MCF 10A (cell line): ENCODE measurements around the gene CHDH. TPM values are rescaled to one million over a fixed set of nuclear protein-coding genes. Genes with fewer than 3 reads are reported as not detected.
A peak's percentile ranks its signal among the peaks of the same experiment; 100 is the strongest.

ENCODE experiments used
- BruUV-seq: library from RNA; stranded (reverse); fragments of 400-500 nt; replicated peaks from 2 replicates; lab custom pipeline; 2021; lab: Mats Ljungman, UMichigan
- CTCF ChIA-PET: fragments of 300-600 bp; sonication (Branson Sonifier 250); formaldehyde crosslinking; extraction: SDS; loops from one replicate; lab custom pipeline; 2021; ENCODE audit warnings: antibody characterized with exemption, inconsistent platforms; lab: Yijun Ruan, JAX
- POLR2A ChIA-PET: fragments of 300-600, 350-650 bp; sonication (Branson Sonifier 250); formaldehyde crosslinking; extraction: SDS; loops from one replicate; lab custom pipeline; 2020; ENCODE audit warnings: antibody characterized with exemption, inconsistent platforms; lab: Yijun Ruan, JAX
- DNase-seq: peaks from one replicate; pipeline ENCODE4 v3.0.0-alpha.2; 2018; ENCODE audit not compliant: unreplicated experiment
- H3K27ac Mint-ChIP-seq: one replicate; pipeline ENCODE4 v1.8.0; 2022; ENCODE audit warnings: mild to moderate bottlenecking, low read depth, mixed read lengths; ENCODE audit not compliant: unreplicated experiment
- H3K27me3 Mint-ChIP-seq: one replicate; pipeline ENCODE4 v1.8.0; 2022; ENCODE audit warnings: mixed read lengths; ENCODE audit not compliant: insufficient read depth, unreplicated experiment
- H3K36me3 Mint-ChIP-seq: one replicate; pipeline ENCODE4 v1.8.0; 2022; ENCODE audit warnings: mild to moderate bottlenecking, moderate library complexity, mixed read lengths; ENCODE audit not compliant: insufficient read depth, unreplicated experiment
- H3K4me1 Mint-ChIP-seq: one replicate; pipeline ENCODE4 v1.8.0; 2022; ENCODE audit warnings: mixed read lengths; ENCODE audit not compliant: insufficient read depth, unreplicated experiment
- H3K4me3 Mint-ChIP-seq: one replicate; pipeline ENCODE4 v1.8.0; 2022; ENCODE audit warnings: mild to moderate bottlenecking, moderate library complexity, mixed read lengths; ENCODE audit not compliant: unreplicated experiment
- H3K9me3 Mint-ChIP-seq: one replicate; pipeline ENCODE4 v1.8.0; 2022; ENCODE audit warnings: mixed read lengths; ENCODE audit not compliant: unreplicated experiment
- intact Hi-C: fragments of 100-400 bp; cut with micrococcal nuclease; formaldehyde crosslinking; loops from 2 replicates; pipeline ENCODE4 v1.14.1; 2022
- total RNA-seq: library from RNA; stranded (reverse); gene quantifications from 2 replicates; pipeline ENCODE4 v1.2.3, GENCODE V29; 2022
- TF ChIP-seq, protein P1 (sequence below): fragments of 200-600 bp; IDR thresholded peaks from one replicate; pipeline ENCODE4 v1.8.0; 2022; ENCODE audit warnings: antibody characterized with exemption, mild to moderate bottlenecking; ENCODE audit not compliant: unreplicated experiment

Gene CHDH
- total RNA-seq, 1 experiment from 2014 or later: 0.49 TPM

DNA sequence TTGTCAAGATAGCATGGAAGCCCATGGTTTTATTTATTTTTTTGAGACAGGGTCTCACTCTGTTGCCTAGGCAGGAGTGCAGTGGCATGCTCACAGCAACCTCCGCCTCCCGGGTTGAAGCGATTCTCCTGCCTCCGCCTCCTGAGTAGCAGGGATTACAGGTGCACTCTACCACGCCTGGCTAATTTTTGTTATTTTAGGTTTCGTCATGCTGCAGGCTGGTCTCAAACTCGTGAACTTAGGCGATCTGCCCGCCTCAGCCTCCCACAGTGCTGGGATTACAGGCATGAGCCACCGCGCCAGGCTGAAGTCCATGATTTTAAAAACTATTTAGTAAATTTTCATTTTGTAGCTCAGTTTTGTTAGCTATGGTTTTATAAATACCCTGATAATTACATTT, 38.4 kb upstream of the CHDH start:
- H3K9me3 Mint-ChIP-seq: no peaks in the 10 kb centered on the region
- H3K27me3 Mint-ChIP-seq: no peaks in the 10 kb centered on the region
- peaks cover 38% of the 10 kb centered on the region for H3K36me3 Mint-ChIP-seq
- H3K27ac Mint-ChIP-seq: no peak overlapping the region
- peaks cover 23% of the 10 kb centered on the region for H3K4me1 Mint-ChIP-seq
- ChIA-PET CTCF (interaction anchor here (0.6 kb wide), 1 partner anchor 1761 kb away, joined by 3 read pairs; no protein-coding TSS in a partner anchor), POLR2A (no interaction called here)
- H3K4me3 Mint-ChIP-seq: no peak overlapping the region
- intact Hi-C loops: no loop called here
- no TSS peak for BruUV-seq
- no peak for DNase-seq
- TF ChIP-seq, protein P1, sequence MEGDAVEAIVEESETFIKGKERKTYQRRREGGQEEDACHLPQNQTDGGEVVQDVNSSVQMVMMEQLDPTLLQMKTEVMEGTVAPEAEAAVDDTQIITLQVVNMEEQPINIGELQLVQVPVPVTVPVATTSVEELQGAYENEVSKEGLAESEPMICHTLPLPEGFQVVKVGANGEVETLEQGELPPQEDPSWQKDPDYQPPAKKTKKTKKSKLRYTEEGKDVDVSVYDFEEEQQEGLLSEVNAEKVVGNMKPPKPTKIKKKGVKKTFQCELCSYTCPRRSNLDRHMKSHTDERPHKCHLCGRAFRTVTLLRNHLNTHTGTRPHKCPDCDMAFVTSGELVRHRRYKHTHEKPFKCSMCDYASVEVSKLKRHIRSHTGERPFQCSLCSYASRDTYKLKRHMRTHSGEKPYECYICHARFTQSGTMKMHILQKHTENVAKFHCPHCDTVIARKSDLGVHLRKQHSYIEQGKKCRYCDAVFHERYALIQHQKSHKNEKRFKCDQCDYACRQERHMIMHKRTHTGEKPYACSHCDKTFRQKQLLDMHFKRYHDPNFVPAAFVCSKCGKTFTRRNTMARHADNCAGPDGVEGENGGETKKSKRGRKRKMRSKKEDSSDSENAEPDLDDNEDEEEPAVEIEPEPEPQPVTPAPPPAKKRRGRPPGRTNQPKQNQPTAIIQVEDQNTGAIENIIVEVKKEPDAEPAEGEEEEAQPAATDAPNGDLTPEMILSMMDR: no peak

DNA sequence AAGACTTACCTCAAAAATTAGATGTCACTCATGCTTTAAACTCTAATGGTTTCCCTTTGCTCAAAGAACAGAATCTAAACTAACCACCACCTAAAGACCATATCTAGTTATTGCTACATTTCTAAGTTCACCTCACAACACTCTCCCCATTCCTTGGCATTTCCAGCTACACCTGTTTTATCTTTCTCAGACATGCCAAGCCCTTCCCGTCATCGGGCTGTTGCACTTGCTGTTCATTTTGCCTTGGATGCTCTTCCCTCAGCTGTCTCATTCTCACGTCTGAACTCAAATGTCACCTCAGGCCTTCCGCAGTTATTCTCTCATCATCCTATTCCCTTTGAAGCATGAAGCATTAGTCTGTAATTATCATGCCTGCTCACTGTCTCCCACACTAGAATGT, 36.8 kb upstream of the CHDH start:
- CTCF ChIA-PET: interaction anchor here (0.9 to 1.7 kb wide), 3 partner anchors 8 to 583 kb away, joined by 3 to 5 read pairs (median 3); no protein-coding TSS in a partner anchor
- H3K4me3 Mint-ChIP-seq: peak overlapping the region; percentile 100
- H3K27me3 Mint-ChIP-seq: no peaks in the 10 kb centered on the region
- peaks cover 18% of the 10 kb centered on the region for H3K4me1 Mint-ChIP-seq
- DNase-seq: no peak
- POLR2A ChIA-PET: interaction anchor here (4.3 kb wide), 1 partner anchor 8 kb away, joined by 40 read pairs; the partner anchor contains the start of gene SELENOK
- peaks cover 51% of the 10 kb centered on the region for H3K36me3 Mint-ChIP-seq
- intact Hi-C loops: no loop called here
- BruUV-seq: no TSS peak
- TF ChIP-seq, protein P1: no peak
- no peaks in the 10 kb centered on the region for H3K9me3 Mint-ChIP-seq
- H3K27ac Mint-ChIP-seq: peak overlapping the region; percentile 94

DNA sequence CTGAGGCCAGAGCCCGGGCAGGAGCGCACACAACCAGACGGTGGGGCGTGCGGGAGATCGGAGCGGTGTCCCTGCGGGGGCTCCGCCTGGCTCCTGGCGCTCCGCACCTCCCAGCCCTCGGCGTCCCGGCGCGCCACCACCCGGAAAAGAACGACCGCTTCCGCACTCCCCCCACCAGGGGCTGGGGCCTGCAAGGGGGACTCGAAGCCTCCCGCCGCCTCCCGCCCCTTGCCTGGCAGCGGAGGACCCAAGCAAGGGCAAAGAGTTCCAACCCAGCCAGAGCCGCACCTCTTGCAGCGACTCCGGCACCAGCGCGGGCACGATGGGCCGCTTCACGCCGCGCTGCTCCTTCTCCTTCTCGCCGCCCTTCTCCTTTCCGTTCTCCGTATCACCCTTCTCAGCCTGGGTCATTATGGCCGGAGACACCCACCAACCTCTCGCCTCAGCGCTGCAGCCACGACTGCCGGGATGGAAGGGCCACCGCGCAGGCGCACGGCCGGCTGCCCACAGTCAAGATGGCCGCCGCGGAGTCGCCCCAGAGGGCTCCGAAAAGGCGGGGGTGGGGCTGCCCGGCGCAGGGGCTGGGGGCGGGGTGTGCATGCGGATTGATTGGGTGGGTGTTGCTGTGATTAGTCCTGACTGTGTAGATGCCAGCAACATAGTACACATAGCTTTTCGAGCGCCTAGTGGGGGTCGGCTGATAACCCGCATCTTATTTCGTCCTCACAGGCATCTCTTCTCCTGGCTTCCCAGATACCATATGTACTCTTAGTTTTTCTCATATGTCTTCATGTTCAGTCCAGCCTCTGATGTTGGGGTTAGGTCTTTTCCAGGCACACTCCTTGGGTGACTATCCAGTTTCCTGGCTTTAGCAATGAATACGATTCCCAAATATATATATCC, 35.7 kb upstream of the CHDH start, which contains the start of gene ACTR8:
TSS of gene ACTR8 (minus strand) at position 462 of the 903 bp plus-strand sequence. CDS start at position 411, 51 bp downstream.
- POLR2A ChIA-PET: interaction anchor here (0.6 to 4.3 kb wide), 4 partner anchors 9 to 534 kb away, joined by 3 to 40 read pairs (median 3); partner anchors contain the start of genes DCP1A and SELENOK
- CTCF ChIA-PET: interaction anchor here (1.4 kb wide), 1 partner anchor 9 kb away, joined by 5 read pairs; no protein-coding TSS in a partner anchor
- intact Hi-C loops: no loop called here
- peak; percentile 67 for DNase-seq
- Mint-ChIP-seq H3K36me3 (peaks cover 51% of the 10 kb centered on the region), H3K9me3 (no peaks in the 10 kb centered on the region), H3K27ac (peak within 1 kb of the TSS; percentile 94), H3K4me3 (peak within 1 kb of the TSS; percentile 100), H3K4me1 (peaks cover 18% of the 10 kb centered on the region), H3K27me3 (no peaks in the 10 kb centered on the region)
- TSS peak; percentile 25 for BruUV-seq
- TF ChIP-seq, protein P1: no peak
